HG03108 (cell line): ENCODE measurements around the gene ADGRL2.

ENCODE experiments used
- ATAC-seq: cut with Tn5 transposase; IDR thresholded peaks from one replicate; pipeline ENCODE4 v1.9.1; 2021; ENCODE audit warnings: moderate library complexity; ENCODE audit not compliant: unreplicated experiment

Gene ADGRL2

GRCh38 chr1:81805537-81806431 lies 5.0 kb downstream of the ADGRL2 start:
- ATAC-seq, result no peak

GRCh38 chr1:81806432-81806770 lies 5.7 kb downstream of the ADGRL2 start:
- no peak for ATAC-seq

GRCh38 chr1:81808760-81809159 lies 8.0 kb downstream of the ADGRL2 start:
- no peak for ATAC-seq

GRCh38 chr1:81809808-81810207 lies 9.1 kb downstream of the ADGRL2 start:
- no peak for ATAC-seq

- no peak for ATAC-seq
These were observed 11.1 kb downstream of the ADGRL2 start for GRCh38 chr1:81811757-81812371.

GRCh38 chr1:81812712-81813111 lies 12.0 kb downstream of the ADGRL2 start:
- ATAC-seq, result no peak

- ATAC-seq, result no peak
These were observed 13.0 kb downstream of the ADGRL2 start for GRCh38 chr1:81813691-81814090.

GRCh38 chr1:81819613-81820012 lies 18.9 kb downstream of the ADGRL2 start:
- no peak for ATAC-seq

GRCh38 chr1:81820765-81821164 lies 20.0 kb downstream of the ADGRL2 start:
- no peak for ATAC-seq

- ATAC-seq, result no peak
These were observed 22.3 kb downstream of the ADGRL2 start for GRCh38 chr1:81823082-81823481.

- no peak for ATAC-seq
These were observed 24.0 kb downstream of the ADGRL2 start for GRCh38 chr1:81824759-81825158.

- ATAC-seq, result no peak
These were observed 27.2 kb downstream of the ADGRL2 start for GRCh38 chr1:81827942-81828341.

GRCh38 chr1:81832573-81832972 lies 31.8 kb downstream of the ADGRL2 start:
- ATAC-seq, result no peak

GRCh38 chr1:81833722-81834121 lies 33.0 kb downstream of the ADGRL2 start:
- no peak for ATAC-seq

- ATAC-seq, result no peak
These were observed 33.5 kb downstream of the ADGRL2 start for GRCh38 chr1:81834268-81834667.

GRCh38 chr1:81834921-81835698 lies 34.4 kb downstream of the ADGRL2 start:
- ATAC-seq, result no peak

GRCh38 chr1:81836007-81836626 lies 35.4 kb downstream of the ADGRL2 start:
- ATAC-seq, result no peak

GRCh38 chr1:81838600-81839218 lies 38.0 kb downstream of the ADGRL2 start:
- no peak for ATAC-seq

- ATAC-seq, result no peak
These were observed 40.1 kb downstream of the ADGRL2 start for GRCh38 chr1:81840805-81841204.

- ATAC-seq, result no peak
These were observed 41.1 kb downstream of the ADGRL2 start for GRCh38 chr1:81841795-81842194.

GRCh38 chr1:81844477-81844876 lies 43.7 kb downstream of the ADGRL2 start:
- no peak for ATAC-seq
